Left ventricle myocardium superior (tissue), 1 donor: ENCODE measurements around the gene MRPS12. TPM values are rescaled to one million over a fixed set of nuclear protein-coding genes. Genes with fewer than 3 reads are reported as not detected.
"Not testable (repeated sequence)": the region's sequence is repeated elsewhere in the genome, so short reads cannot be mapped to it uniquely, and the experiment has no call there.

Source experiments
- ATAC-seq: fragments of 200-7000 bp; cut with Tn5 transposase; one replicate; pipeline ENCODE4 v1.9.1; 2020; ENCODE audit warnings: mild to moderate bottlenecking, moderate library complexity
- DNase-seq: peaks from one replicate; pipeline ENCODE4 v3.0.0-alpha.2; 2020
- intact Hi-C: fragments of 100-400 bp; cut with micrococcal nuclease; formaldehyde crosslinking; loops from one replicate; pipeline ENCODE4 v1.11.0; 2022
- total RNA-seq: library from RNA; stranded (reverse); fragmentation: NEBNext Ultra II Directional; extraction: Animal tissue kit (Norgen Biotek cat#: 25700); gene quantifications from one replicate; pipeline ENCODE4 v1.2.1, GENCODE V29; 2021
- donor health status: DM: no; HTN: yes; CAD: no; lungs with severe emphysema.

MRPS12 gene
- total RNA-seq, 1 donor from 2014 or later, result 71.9 TPM

GRCh38 chr19:38929929-38930775 lies 592 bp upstream of the MRPS12 start, which contains the start of gene SARS2:
SARS2 (minus strand) TSS chr19:38930763; CDS start chr19:38930736, 27 bp downstream.
- DNase-seq (peak; percentile 94), ATAC-seq (peak; percentile 89)
- intact Hi-C loops, result no loop called here

DNA sequence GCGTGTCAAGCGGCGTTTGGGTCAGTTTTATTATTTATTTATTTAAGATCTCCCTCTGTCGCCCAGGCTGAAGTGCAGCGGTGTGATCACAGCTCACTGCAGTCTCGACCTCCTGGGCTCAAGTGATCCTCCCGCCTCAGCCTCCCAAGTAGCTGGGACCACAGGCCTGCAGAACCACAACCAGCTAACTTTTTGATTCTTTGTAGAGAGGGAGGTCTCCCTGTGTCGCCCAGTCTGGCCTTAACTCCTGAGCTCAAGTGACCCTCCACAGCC lies 713 bp downstream of the MRPS12 start:
- DNase-seq (no peak), ATAC-seq (no peak)
- intact Hi-C loops, result no loop called here

DNA sequence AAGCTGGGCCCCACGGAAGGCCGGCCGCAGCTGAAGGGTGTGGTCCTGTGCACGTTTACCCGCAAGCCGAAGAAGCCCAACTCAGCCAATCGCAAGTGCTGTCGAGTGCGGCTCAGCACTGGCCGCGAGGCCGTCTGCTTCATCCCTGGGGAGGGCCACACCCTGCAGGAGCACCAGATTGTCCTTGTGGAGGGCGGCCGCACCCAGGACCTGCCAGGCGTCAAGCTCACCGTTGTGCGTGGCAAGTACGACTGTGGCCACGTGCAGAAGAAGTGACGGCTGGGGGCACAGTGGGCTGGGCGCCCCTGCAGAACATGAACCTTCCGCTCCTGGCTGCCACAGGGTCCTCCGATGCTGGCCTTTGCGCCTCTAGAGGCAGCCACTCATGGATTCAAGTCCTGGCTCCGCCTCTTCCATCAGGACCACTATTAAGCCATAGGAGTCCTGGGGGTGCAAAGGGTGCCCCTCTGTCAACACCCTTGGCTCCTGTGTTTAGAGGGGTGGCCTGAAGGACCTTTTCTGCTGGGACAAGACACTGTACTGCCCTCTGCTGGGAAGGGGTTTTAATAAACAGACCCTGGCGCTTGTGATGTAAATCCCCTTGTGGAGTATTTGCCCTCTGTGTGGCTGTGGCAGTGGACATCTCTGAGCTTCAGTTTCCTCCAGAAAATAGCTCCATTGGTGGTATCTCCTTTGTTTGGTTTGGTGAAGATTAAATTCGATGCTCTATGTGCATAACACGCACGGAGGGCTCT lies 1.9 kb downstream of the MRPS12 start:
- no peak for DNase-seq
- intact Hi-C loops, result no loop called here
- no peak for ATAC-seq

DNA sequence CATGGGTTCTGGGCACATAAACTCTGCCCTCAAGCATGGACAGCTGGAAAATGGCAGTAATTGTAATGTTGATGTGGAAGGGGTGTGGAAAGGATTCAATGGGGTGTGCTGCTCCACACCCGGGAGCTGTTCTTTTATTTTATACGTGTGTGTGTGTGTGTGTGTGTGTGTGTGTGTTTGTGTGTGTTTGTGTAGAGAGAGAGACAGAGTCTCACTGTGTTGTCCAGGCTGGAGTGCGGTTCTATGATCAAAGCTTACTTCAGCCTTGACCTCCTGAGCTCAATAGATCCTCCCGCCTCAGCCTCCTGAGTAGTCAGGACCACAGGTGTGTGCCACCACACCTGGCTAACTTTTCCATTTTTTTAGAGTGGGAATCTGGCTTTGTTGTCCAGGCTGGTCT lies 2.8 kb downstream of the MRPS12 start:
- DNase-seq (no peak), ATAC-seq (no peak)
- intact Hi-C loops, result no loop called here

GRCh38 chr19:38939957-38940356 lies 9.2 kb downstream of the MRPS12 start:
- ATAC-seq, result no peak
- no peak for DNase-seq
- intact Hi-C loops, result no loop called here

GRCh38 chr19:38941466-38941865 lies 10.7 kb downstream of the MRPS12 start:
- intact Hi-C loops, ATAC-seq, DNase-seq: not testable (repeated sequence)

- intact Hi-C loops, result no loop called here
- no peak for ATAC-seq
- no peak for DNase-seq
These were observed 11.2 kb downstream of the MRPS12 start for GRCh38 chr19:38941979-38942378.

DNA sequence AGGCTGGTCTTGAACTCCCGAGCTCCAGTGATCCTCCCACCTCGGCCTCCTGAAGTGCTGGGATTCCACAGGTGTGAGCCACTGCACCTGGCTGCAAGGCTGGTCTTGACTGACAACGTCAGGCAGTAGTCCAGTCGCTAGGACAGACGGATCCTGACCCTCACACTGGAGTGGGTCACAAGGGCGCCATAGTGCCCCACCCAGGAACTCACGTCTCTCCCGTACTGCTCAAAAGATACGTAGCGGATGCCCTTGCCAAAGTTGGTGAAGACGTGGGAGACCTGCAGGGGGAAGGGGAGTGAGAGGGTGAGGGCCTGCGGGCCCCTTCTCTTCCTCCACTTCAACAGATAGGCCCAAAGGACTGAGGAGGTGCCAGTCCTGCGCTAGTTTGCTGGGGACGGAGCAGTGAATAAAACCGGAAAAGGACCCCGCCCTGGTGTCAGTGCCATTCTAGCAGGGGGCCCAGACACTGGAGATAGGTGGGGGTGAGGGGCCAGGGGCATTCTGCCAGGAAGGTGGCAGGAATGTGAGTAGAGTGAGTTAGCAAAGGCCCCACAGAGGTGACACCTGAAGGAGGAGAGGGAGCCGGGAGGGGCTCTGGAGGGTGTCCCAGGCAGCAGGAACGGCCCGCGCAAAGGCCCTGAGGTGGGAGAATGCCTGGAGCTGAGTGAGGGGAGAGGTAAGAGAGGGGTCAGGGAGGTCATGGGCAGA lies 11.9 kb downstream of the MRPS12 start:
- no peak for ATAC-seq
- no peak for DNase-seq
- intact Hi-C loops, result no loop called here

- ATAC-seq (no peak), DNase-seq (no peak)
- intact Hi-C loops, result no loop called here
These were observed 14.3 kb downstream of the MRPS12 start for GRCh38 chr19:38944981-38945506.

DNA sequence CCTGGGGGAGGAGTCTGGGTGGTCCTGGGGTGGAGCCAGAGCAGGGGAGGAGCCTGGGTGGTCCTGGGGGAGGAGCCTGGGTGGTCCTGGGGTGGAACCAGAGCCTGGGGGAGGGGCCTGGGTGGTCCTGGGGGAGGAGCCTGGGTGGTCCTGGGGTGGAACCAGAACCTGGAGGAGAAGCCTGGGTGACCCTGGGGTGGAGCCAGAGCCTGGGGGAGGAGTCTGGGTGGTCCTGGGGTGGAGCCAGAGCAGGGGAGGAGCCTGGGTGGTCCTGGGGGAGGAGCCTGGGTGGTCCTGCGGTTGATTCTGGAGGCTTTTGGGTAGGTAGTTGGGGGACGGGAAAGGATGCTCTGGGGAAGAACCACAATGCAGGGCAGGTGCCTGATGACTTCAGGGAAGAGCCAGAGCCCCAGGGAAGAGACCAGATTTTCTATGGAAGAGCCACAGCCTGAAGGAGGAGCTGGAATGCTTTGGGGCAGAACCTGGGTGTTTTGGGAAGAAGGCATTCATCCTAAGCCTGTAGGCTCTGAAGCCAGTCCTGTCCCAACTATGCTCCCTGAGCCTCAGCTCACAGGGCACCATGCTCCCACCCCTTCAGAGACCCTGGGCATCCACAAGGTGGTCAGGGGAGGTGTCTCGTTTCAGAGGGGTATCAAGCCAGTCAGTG lies 15.0 kb downstream of the MRPS12 start:
- intact Hi-C loops, result no loop called here
- no peak for DNase-seq
- ATAC-seq, result no peak

DNA sequence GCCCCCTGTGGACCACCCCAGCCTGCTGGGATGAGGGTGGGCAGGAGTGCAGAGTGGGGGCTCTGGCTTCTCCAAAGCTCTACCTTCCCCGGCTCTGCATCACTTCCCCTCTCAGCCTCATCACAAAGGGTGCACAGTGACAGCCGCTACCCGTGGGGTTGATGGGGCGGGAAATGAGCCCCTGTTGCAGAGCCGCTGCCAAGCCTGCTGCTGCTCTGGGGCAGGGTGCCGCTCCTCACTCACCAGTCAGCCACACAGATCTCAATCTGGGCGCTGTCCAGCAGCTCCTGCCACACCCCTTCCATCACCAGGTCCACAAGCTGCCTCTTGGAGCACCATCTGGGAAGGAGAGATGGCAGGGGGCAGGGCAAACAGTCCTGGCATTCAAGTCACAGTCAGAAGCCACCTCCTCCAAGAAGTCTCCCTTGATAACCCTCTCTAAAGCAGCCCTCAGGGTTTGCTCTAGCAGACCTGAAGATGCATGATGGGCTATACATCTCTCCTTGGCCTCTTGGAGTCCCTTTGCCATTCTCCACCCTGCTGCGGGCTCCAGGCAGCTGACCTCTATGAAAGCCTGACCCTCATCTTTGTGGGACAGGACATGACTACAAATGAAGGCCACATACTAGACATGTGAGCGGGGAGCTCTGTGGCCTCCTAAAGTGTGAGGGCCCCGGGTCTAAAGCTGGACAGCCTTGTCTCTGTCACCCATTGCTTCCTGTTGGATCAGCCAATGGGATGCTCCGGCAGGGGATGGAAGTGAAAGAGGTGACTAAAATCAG lies 15.7 kb downstream of the MRPS12 start:
- DNase-seq (no peak), ATAC-seq (no peak)
- intact Hi-C loops, result no loop called here

- intact Hi-C loops, result no loop called here
- peak; percentile 96 for ATAC-seq
- peak; percentile 92 for DNase-seq
These were observed 19.0 kb downstream of the MRPS12 start for GRCh38 chr19:38949580-38950367.

- DNase-seq (no peak), ATAC-seq (no peak)
- intact Hi-C loops, result no loop called here
These were observed 20.4 kb downstream of the MRPS12 start for GRCh38 chr19:38951187-38951586.

GRCh38 chr19:38952395-38953165 lies 21.8 kb downstream of the MRPS12 start:
- peak; percentile 18 for ATAC-seq
- intact Hi-C loops, result no loop called here
- DNase-seq, result no peak

DNA sequence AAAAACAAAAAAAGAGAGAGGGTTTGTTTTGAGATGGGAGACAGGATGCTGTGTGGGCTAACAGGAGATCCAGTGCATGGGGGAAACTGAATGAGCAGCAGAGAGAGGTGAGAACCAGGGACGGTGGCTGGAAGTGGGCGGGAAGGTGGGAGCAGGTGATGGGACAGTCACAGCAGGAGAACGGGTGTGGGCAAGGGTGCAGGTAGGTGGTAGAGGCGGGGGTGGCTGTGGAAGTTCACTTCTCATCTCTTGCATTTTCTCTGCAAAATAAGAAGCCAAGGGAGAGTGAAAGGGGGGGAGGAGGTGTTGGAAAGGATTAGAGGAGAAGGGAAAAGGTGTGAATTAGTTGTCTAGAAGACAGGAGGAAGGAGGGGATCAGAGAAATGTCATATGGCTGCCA lies 22.9 kb downstream of the MRPS12 start:
- DNase-seq (no peak), ATAC-seq (no peak)
- intact Hi-C loops, result no loop called here

GRCh38 chr19:38956264-38956663 lies 25.5 kb downstream of the MRPS12 start:
- DNase-seq (no peak), ATAC-seq (no peak)
- intact Hi-C loops, result no loop called here

- DNase-seq, result no peak
- ATAC-seq, result no peak
- intact Hi-C loops, result no loop called here
These were observed 27.6 kb downstream of the MRPS12 start for GRCh38 chr19:38958301-38958700.
